ENCODE results near the gene FUT2.
A peak's percentile ranks its signal among the peaks of the same experiment; 100 is the strongest.

FUT2 gene

DNA sequence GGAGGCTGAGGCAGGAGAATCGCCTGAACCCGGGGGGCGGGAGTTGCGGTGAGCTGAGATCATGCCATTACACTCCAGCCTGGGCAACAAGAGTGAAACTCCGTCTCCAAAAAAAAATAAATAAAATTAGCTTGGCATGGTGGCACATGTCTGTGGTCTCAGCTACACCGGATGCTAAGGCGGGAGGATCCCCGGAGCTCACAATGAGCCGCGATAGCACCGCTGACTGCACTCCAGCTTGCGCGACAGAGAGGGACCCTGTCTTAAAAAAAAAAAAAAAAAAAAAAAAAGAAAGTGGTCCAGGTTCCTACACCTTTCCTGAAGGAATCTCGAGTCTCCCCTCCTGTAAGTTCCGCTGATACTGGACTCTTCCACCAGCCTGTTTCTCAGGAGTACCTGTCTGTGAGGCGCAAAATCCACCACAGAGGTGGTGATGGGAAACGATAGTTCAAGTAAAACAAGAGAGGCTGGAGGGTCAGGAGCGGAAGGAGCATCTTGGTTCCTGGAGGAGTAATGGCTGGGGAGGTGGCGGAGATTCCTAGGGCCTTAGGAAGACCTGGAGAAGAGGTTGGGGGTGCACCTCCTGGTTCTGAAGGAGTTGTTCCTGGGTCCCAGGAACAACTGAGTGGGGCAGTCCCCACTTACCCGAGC lies 56.2 kb downstream of the FUT2 start:
- DNase-seq (ENCODE audit: low read depth), result no peak

DNA sequence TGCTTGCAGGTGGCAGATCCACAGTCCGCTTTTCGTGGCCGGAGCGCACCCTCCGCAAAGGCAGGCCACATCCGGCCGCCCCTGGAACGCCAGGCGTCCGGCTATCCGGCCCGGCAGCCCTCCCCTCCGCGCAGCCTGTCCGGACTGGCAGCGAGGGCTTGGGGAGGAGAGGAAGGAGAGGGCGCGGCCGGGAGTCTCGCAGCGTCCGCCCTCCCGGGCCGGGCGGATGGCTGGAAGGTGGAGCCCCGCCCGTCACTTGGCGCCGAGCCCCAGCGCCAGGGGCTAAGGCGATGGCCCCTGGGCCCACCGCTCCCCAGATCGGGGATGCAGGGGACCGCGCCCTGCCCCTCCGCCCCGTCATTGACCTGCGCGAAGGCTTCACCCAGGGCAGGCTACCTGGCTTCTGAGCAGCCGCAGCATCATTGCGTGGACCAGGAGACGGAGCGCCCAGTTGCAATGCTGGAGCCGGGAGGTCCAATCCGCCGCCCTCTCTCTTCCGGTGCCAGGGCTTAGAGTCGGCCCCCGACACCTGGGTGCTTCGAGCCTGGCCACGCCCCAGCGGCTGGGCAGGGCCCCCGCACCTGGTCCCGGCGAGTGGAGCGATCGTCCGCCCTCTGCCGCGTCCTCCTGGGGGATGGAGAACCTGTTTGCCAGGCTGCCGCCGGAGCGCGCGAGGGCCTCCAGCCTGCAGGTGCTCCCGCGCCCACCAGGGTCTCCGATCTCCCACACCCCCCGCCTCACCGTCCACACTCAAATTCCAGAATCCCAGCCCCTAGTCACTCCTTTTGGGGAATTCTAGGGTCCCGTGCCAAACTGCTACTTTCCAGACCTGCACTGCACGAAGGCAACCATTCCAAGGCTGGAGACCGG lies 57.0 kb downstream of the FUT2 start, which contains the start of gene FUT1:
FUT1 (minus strand) TSS at position 146 of the 870 bp plus-strand sequence. CDS start 1,360 bp downstream, outside the sequence.
- peak; percentile 31 for DNase-seq (ENCODE audit: low read depth)

DNA sequence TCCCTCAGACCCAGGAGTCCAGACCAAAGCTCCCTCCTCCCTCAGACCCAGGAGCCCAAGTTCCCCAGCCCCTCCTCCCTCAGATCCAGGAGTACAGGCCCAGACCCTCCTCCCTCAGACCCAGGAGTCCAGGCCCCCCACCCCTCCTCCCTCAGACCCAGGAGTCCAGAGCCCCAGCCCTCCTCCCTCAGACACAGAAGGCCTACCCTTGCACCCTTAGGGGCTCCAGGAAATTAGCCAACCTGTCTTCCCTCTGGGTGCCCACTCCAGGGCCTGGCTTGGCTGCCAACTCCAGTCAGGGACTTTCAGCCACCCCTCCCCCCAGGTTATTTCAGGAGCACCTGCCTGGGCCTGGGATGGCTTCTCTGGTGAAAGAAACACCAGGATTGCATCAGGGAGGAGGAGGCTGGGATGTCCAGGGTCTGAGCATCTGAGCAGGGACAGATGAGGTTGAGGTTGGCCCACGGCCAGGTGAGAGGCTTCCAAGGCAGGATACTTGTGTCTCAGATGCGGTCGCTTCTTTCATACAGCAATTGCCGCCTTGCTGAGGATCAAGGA lies 59.4 kb downstream of the FUT2 start, which contains the start of gene FGF21:
FGF21 (plus strand) TSS at position 441 of the 558 bp plus-strand sequence. CDS start 713 bp downstream, outside the sequence.
- no peak for DNase-seq (ENCODE audit: low read depth)

All from iris pigment epithelial cell (primary cell).